T-cell (primary cell): ENCODE data around the gene HEATR9. TPM values are rescaled to one million over a fixed set of nuclear protein-coding genes. Genes with fewer than 3 reads are reported as not detected.

Experiments
- ATAC-seq, 4 experiments: fragments of 200-7000 bp in 3 of 4; fragments of 150-1000 bp in 1 of 4; cut with Tn5 transposase; replicated peaks in 1 of 4; 1 replicate in 3 of 4; 2 replicates in 1 of 4; pipeline ENCODE4 v1.10.0; 2021; ENCODE audit warnings: moderate library complexity in 3 of 4, mild to moderate bottlenecking in 2 of 4, moderate number of reproducible peaks in 1 of 4
- CTCF ChIA-PET, 2 donors: fragments of 300-600 bp; sonication (Branson Sonifier 250); formaldehyde crosslinking; loops; one replicate each; lab custom pipeline; 2022; ENCODE audit warnings: antibody characterized with exemption in 2 of 2; lab: Charles Lee
- POLR2A ChIA-PET, 2 donors: fragments of 300-600 bp; sonication (Branson Sonifier 250); formaldehyde crosslinking; loops; one replicate each; lab custom pipeline; 2022; ENCODE audit warnings: antibody characterized with exemption in 2 of 2; lab: Charles Lee
- DNase-seq, 35 experiments: peaks; one replicate each; pipeline versions ENCODE4 v3.0.0 to v3.0.0-alpha.2; 2013 to 2023
- H3K27ac ChIP-seq: one replicate; pipeline ENCODE4 v1.5.1; 2013; ENCODE audit warnings: low read length
- H3K27me3 ChIP-seq, 2 experiments: replicated peaks in 1 of 2; 1 replicate in 1 of 2; 2 replicates in 1 of 2; pipeline versions ENCODE4 v1.6.1 to v1.7.0; 2013; ENCODE audit warnings: low read length in 1 of 2, mixed read lengths in 1 of 2; ENCODE audit not compliant: control insufficient read depth in 2 of 2, insufficient read depth in 2 of 2; ENCODE audit errors: extremely low read depth in 1 of 2
- H3K36me3 ChIP-seq, 2 donors: 1 replicate in 1 of 2; 2 replicates in 1 of 2; pipeline versions ENCODE4 v1.6.1 to v1.7.0; 2013; ENCODE audit warnings: low read length in 1 of 2; ENCODE audit not compliant: control insufficient read depth in 2 of 2, insufficient read depth in 1 of 2; ENCODE audit errors: extremely low read depth in 1 of 2
- H3K4me1 ChIP-seq, 2 experiments: 1 replicate in 1 of 2; 2 replicates in 1 of 2; pipeline versions ENCODE4 v1.6.1 to v1.7.0; 2013; ENCODE audit warnings: low read length in 2 of 2, mixed read lengths in 1 of 2; ENCODE audit not compliant: insufficient read depth in 2 of 2, control insufficient read depth in 1 of 2; ENCODE audit errors: extremely low read depth in 1 of 2
- H3K4me3 ChIP-seq, 2 donors: 1 replicate in 1 of 2; 2 replicates in 1 of 2; pipeline versions ENCODE4 v1.5.1 to v1.7.0; 2013; ENCODE audit warnings: mild to moderate bottlenecking in 2 of 2, low read length in 1 of 2, moderate library complexity in 1 of 2; ENCODE audit not compliant: control insufficient read depth in 1 of 2; ENCODE audit errors: extremely low read depth in 1 of 2
- H3K9me3 ChIP-seq: 2 replicates; pipeline ENCODE4 v1.7.0; 2013
- H3K27ac Mint-ChIP-seq, 2 donors: one replicate each; pipeline ENCODE4 v1.8.0; 2020 to 2021; ENCODE audit warnings: mild to moderate bottlenecking in 2 of 2, mixed read lengths in 2 of 2
- H3K27me3 Mint-ChIP-seq, 2 donors: one replicate each; pipeline ENCODE4 v1.8.0; 2021 to 2022; ENCODE audit warnings: mixed read lengths in 2 of 2
- H3K36me3 Mint-ChIP-seq: one replicate; pipeline ENCODE4 v1.8.0; 2021; ENCODE audit warnings: mixed read lengths
- H3K4me1 Mint-ChIP-seq, 3 donors: one replicate each; pipeline ENCODE4 v1.8.0; 2020 to 2022; ENCODE audit warnings: mixed read lengths in 3 of 3, mild to moderate bottlenecking in 1 of 3
- H3K4me3 Mint-ChIP-seq, 3 donors: one replicate each; pipeline ENCODE4 v1.8.0; 2020 to 2022; ENCODE audit warnings: mild to moderate bottlenecking in 3 of 3, mixed read lengths in 3 of 3, moderate library complexity in 3 of 3
- H3K9me3 Mint-ChIP-seq, 3 donors: one replicate each; pipeline ENCODE4 v1.8.0; 2020 to 2022; ENCODE audit warnings: mixed read lengths in 3 of 3
- WGBS: methylation state at CpG from one replicate; pipeline ENCODE4 v1.1.5; 2013; ENCODE audit warnings: missing lambda C conversion rate; ENCODE audit not compliant: insufficient coverage; 5-methylcytosine and 5-hydroxymethylcytosine counted together
- total RNA-seq, 35 experiments: library from RNA in 6 of 35; stranded (reverse) in 6 of 35; fragments of 120-200 nt in 1 of 35; gene quantifications; one replicate each; pipeline versions ENCODE4 v1.2.1 to v1.2.4 and lab custom pipeline; 2013 to 2026

Gene HEATR9
- total RNA-seq, 5 donors from 2014 or later (not counting 1 experiment from before 2014, with no cell fraction given): 0.90 to 4.1 (median 1.5) TPM

DNA sequence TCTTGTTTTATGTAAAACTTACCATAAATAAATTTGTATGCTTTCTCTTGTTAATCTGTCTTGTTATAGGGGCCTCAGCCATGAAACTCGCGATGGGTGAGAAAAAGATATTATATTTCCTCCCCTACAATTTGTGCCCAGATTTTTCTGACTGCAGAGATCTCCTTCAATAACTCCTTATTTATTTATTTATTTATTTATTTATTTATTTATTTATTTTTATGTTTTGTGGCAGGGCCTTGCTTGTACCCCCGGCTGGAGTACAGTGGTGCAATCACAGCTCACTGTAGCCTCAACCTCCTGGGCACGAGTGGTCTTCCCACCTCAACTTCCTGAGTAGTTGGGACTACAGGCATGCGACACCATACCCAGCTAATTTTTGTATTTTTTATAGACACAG lies 34.8 kb upstream of the HEATR9 start:
- CTCF ChIA-PET: no interaction called here
- POLR2A ChIA-PET: no interaction called here

DNA sequence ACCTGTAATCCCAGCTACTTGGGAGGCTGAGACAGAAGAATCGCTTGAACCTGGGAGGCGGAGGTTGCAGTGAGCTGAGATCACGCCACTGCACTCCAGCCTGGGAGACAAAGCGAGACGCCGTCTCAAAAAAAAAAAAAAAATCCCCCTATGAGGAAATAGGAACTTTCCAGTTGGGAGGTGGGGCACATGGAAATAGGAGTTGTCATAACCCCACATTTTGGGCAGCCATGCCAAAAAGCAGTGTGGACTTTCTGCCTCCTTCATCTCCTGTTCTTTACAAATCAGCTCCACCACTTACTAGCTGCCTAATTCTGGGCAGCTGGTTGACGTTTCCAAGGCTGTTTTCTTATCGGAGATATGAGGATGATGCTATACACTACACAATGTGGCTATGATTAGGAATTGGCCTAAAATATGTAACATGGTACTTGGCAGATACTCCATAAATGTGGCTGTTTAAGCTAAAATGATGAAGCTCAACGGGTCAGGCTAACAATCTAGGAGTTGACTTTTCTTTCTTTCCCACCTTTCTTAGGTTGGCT lies 33.0 kb upstream of the HEATR9 start:
- Mint-ChIP-seq H3K9me3 (no peaks in the 10 kb centered on the region), H3K27me3 (no peaks in the 10 kb centered on the region), H3K27ac (peak overlapping the region; percentile 85 to 95), H3K4me1 (peaks cover 24 to 52% (median 49%) of the 10 kb centered on the region in 3 donors), H3K36me3 (no peaks in the 10 kb centered on the region), H3K4me3 (no peak overlapping the region)
- WGBS: no CpG with 5 or more reads among the region's 9 CpGs
- no peaks in the 10 kb centered on the region for H3K27me3 ChIP-seq
- peaks cover 8 to 67% of the 10 kb centered on the region in 2 experiments for H3K4me1 ChIP-seq
- DNase-seq: no peak
- no peaks in the 10 kb centered on the region for H3K9me3 ChIP-seq
- CTCF ChIA-PET: interaction anchor here in 1 of 2 donors (0.6 kb wide), 1 partner anchor 15 kb away, joined by 3 read pairs; no protein-coding TSS in a partner anchor
- no peaks in the 10 kb centered on the region for H3K36me3 ChIP-seq
- no peak for ATAC-seq
- POLR2A ChIA-PET: no interaction called here
- no peak overlapping the region for H3K4me3 ChIP-seq
- no peak overlapping the region for H3K27ac ChIP-seq

More for the DNA sequence above, 34.8 kb upstream of the HEATR9 start:
- H3K27ac ChIP-seq: no peak overlapping the region
- WGBS: no CpG with 5 or more reads among the region's 5 CpGs
- no peaks in the 10 kb centered on the region for H3K27me3 Mint-ChIP-seq
- peaks cover 17 to 46% (median 44%) of the 10 kb centered on the region in 3 donors for H3K4me1 Mint-ChIP-seq
- H3K4me1 ChIP-seq: peaks cover 7 to 49% of the 10 kb centered on the region in 2 experiments
- no peak overlapping the region for H3K4me3 ChIP-seq
- ATAC-seq: no peak
- H3K27ac Mint-ChIP-seq: peak overlapping the region; percentile 31 to 39
- no peaks in the 10 kb centered on the region for H3K9me3 Mint-ChIP-seq
- no peak overlapping the region for H3K4me3 Mint-ChIP-seq
- no peak for DNase-seq
- H3K9me3 ChIP-seq: no peaks in the 10 kb centered on the region
- no peaks in the 10 kb centered on the region for H3K36me3 ChIP-seq
- H3K36me3 Mint-ChIP-seq: no peaks in the 10 kb centered on the region
- no peaks in the 10 kb centered on the region for H3K27me3 ChIP-seq

DNA sequence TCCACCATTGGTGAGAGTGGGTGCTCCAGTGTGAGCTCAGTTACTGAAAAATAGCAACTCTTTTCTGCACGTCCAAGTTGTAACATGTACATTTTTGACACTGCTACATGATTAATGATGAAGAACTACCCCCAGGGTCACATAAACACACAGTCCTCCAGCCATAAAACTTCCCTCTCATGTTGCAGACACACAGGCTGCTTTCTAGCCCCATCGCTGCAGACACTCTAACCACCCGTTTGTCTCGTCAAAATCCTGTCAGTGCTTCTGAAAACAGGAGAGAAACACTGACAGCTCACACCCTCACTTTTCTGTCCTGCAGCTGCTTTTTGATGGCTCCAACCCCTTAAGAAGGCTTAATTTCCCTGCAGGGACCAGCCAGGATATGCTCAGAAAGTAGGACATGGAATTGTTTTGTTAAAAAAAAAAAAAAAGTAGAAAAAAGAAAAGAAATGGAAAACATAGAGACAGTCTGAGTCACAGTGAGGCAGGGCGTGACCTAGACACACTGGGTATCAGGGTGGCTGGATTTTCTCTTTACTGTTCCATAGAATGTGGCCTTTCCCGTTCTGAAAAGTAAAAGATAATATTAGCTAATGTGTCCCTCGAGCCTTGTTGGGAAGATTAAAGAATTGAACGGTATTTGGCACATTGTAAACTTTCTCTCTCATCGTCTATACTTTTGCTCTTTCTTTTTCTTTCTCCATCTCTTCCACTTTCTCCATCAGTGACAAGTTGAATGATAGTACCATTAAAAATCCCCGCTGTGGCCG lies 32.2 kb upstream of the HEATR9 start:
- H3K9me3 ChIP-seq: no peaks in the 10 kb centered on the region
- no peak overlapping the region for H3K4me3 ChIP-seq
- peak overlapping the region; percentile 85 to 95 for H3K27ac Mint-ChIP-seq
- H3K4me1 ChIP-seq: peaks cover 8 to 75% of the 10 kb centered on the region in 2 experiments
- ChIA-PET CTCF (interaction anchor here (0.6 to 1.0 kb wide), 3 partner anchors 9 to 21 kb away, joined by 3 to 8 read pairs (median 3); no protein-coding TSS in a partner anchor), POLR2A (interaction anchor here in 1 of 2 donors (0.6 kb wide), 1 partner anchor 58 kb away, joined by 4 read pairs; no protein-coding TSS in a partner anchor)
- ATAC-seq (peak; percentile 39 to 64 (median 61)), DNase-seq (peak in 6 of 35 experiments; percentile 20 to 60 (median 37))
- no peaks in the 10 kb centered on the region for H3K9me3 Mint-ChIP-seq
- H3K36me3 ChIP-seq: no peaks in the 10 kb centered on the region
- no peaks in the 10 kb centered on the region for H3K27me3 ChIP-seq
- H3K36me3 Mint-ChIP-seq: no peaks in the 10 kb centered on the region
- H3K4me3 Mint-ChIP-seq: peak overlapping the region; percentile 18 to 58 (median 58)
- H3K27me3 Mint-ChIP-seq: peaks cover 0 to 2% of the 10 kb centered on the region in 2 donors
- 57% methylated on average over 6 of the region's 11 CpGs for WGBS
- peak overlapping the region; percentile 70 for H3K27ac ChIP-seq
- H3K4me1 Mint-ChIP-seq: peaks cover 28 to 57% (median 57%) of the 10 kb centered on the region in 3 donors

DNA sequence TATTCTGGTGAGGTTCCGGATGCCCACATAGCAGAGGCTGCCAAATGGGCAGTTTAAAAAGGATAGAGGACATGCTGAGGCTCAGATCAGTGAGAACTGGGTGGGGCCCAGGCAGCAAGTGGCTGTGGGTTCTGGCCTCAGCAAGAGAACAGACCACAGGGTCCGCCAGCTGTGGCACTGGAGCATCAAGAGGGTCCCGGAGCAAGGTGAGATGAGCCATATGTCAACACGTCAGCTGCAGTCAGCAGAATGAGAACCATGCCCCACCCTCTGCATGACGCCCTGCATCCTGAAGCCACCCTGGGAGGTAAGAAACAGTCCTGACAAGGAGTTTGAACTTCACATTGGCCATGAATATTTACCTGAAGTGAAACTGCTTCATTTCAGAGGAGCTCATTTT lies 31.6 kb upstream of the HEATR9 start:
- H3K4me3 ChIP-seq: no peak overlapping the region
- 47% methylated on average over 3 of the region's 5 CpGs for WGBS
- no peaks in the 10 kb centered on the region for H3K9me3 ChIP-seq
- Mint-ChIP-seq H3K9me3 (no peaks in the 10 kb centered on the region), H3K4me3 (peak overlapping the region; percentile 18 to 58 (median 58)), H3K4me1 (peaks cover 29 to 64% (median 63%) of the 10 kb centered on the region in 3 donors), H3K27me3 (peaks cover 0 to 2% of the 10 kb centered on the region in 2 donors), H3K27ac (peak overlapping the region; percentile 85 to 95), H3K36me3 (no peaks in the 10 kb centered on the region)
- ATAC-seq (peak in 3 of 4 experiments; percentile 27 to 47 (median 36)), DNase-seq (peak in 4 of 35 experiments; percentile 30 to 49 (median 36))
- peaks cover 8 to 81% of the 10 kb centered on the region in 2 experiments for H3K4me1 ChIP-seq
- H3K27ac ChIP-seq: peak overlapping the region; percentile 70
- no peaks in the 10 kb centered on the region for H3K36me3 ChIP-seq
- POLR2A ChIA-PET: interaction anchor here in 1 of 2 donors (0.6 kb wide), 1 partner anchor 58 kb away, joined by 4 read pairs; no protein-coding TSS in a partner anchor
- CTCF ChIA-PET: interaction anchor here (0.7 to 1.0 kb wide), 2 partner anchors 9 to 21 kb away, joined by 3 to 8 read pairs; no protein-coding TSS in a partner anchor
- no peaks in the 10 kb centered on the region for H3K27me3 ChIP-seq

DNA sequence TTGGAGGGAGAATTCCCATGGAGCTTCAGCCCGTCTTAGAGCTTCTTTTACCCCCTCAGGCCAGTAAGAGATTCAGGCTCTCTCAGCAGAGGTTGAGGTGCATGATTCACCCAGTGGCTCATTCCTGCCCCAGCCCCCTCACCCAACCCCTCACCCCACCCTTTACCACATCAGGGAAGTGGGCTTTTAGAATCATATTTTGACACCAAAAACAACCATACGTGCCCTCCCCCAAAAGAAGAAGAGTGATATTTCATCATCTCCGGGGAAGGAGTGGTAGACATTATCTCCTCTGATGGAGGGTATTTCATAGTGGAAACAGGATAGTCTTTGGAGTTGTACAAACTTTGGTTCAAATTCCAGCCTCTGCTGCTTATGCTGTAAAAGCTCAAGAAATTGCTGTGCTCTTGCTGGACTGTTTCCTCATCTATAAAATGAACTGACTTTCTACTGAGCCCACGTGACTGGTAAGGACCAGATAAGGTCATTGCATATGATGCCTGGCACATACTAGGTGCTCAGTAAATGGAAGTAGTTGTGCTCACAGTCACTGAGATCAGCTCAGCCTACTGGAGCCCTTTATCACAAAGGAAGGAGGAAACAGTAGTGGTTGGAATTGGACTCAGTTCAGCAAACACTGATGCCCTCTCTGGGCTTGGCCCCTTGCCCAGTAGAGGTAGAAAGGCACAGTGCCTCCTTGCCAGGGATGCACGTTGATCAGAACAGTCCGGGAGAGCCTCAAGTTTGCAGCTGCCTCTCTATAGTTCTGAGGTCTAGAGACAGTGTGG lies 29.8 kb upstream of the HEATR9 start:
- Mint-ChIP-seq H3K27ac (peak overlapping the region; percentile 85 to 95), H3K36me3 (no peaks in the 10 kb centered on the region), H3K9me3 (no peaks in the 10 kb centered on the region), H3K4me1 (peaks cover 29 to 72% (median 69%) of the 10 kb centered on the region in 3 donors), H3K27me3 (peaks cover 0 to 2% of the 10 kb centered on the region in 2 donors), H3K4me3 (peak overlapping the region in 2 of 3 donors; percentile 8 to 24)
- ChIA-PET POLR2A (no interaction called here), CTCF (no interaction called here)
- ATAC-seq: peak; percentile 25 to 70 (median 65)
- no peak overlapping the region for H3K4me3 ChIP-seq
- no peaks in the 10 kb centered on the region for H3K36me3 ChIP-seq
- H3K27me3 ChIP-seq: no peaks in the 10 kb centered on the region
- peak overlapping the region; percentile 70 for H3K27ac ChIP-seq
- DNase-seq: peak in 9 of 35 experiments; percentile 25 to 42 (median 35)
- H3K9me3 ChIP-seq: no peaks in the 10 kb centered on the region
- 13% methylated on average over 2 of the region's 6 CpGs for WGBS
- peaks cover 8 to 89% of the 10 kb centered on the region in 2 experiments for H3K4me1 ChIP-seq
